Lower leg skin (tissue), 3 donors: ENCODE results near the gene MYF6.

ENCODE experiments used
- POLR2A ChIP-seq, 2 donors: fragments of 450-650 bp; IDR thresholded peaks; one replicate each; pipeline ENCODE4 v1.6.1; 2016 to 2017; ENCODE audit warnings: antibody characterized with exemption in 2 of 2, mild to moderate bottlenecking in 1 of 2, moderate library complexity in 1 of 2
- TF ChIP-seq, protein P1 (sequence below), 3 donors: fragments of 450-650 bp; IDR thresholded peaks; one replicate each; pipeline ENCODE4 v1.5.1; 2016; ENCODE audit warnings: antibody characterized with exemption in 3 of 3, mild to moderate bottlenecking in 3 of 3, moderate library complexity in 2 of 3

DNA sequence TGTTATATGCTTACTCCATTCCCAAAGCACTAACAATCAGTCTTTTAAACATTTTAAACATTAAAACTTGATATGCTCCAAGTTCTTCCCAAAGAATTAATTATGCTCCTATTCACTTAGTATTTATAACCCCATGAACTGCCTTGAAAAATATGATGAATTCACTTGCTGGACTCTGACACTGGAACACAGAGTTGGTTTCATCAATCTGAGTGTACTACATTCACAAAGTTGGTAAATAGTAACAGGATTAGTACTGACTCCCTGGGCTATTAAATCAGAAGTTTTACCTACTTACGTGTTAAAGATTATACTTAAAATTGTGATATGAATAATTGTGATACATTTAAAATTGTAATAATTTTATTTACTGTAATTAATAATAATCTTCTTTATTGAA is 17.3 kb upstream of the MYF6 start:
- TF ChIP-seq POLR2A (IDR thresholded peaks at IDR 0.05): no peak
- TF ChIP-seq, protein P1, sequence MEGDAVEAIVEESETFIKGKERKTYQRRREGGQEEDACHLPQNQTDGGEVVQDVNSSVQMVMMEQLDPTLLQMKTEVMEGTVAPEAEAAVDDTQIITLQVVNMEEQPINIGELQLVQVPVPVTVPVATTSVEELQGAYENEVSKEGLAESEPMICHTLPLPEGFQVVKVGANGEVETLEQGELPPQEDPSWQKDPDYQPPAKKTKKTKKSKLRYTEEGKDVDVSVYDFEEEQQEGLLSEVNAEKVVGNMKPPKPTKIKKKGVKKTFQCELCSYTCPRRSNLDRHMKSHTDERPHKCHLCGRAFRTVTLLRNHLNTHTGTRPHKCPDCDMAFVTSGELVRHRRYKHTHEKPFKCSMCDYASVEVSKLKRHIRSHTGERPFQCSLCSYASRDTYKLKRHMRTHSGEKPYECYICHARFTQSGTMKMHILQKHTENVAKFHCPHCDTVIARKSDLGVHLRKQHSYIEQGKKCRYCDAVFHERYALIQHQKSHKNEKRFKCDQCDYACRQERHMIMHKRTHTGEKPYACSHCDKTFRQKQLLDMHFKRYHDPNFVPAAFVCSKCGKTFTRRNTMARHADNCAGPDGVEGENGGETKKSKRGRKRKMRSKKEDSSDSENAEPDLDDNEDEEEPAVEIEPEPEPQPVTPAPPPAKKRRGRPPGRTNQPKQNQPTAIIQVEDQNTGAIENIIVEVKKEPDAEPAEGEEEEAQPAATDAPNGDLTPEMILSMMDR (IDR thresholded peaks at IDR 0.05): no peak
